Calu3 (cell line): ENCODE measurements around the gene SYNPO2L. TPM values are rescaled to one million over a fixed set of nuclear protein-coding genes. Genes with fewer than 3 reads are reported as not detected.

Source experiments
- BruUV-seq: library from RNA; stranded (reverse); fragments of 400-500 nt; replicated peaks from 2 replicates; lab custom pipeline; 2021; lab: Mats Ljungman, UMichigan
- CTCF ChIA-PET: fragments of 300-600 bp; sonication (Branson Sonifier 250); formaldehyde crosslinking; loops from one replicate; lab custom pipeline; 2022; ENCODE audit warnings: antibody characterized with exemption; lab: Charles Lee
- DNase-seq: peaks from one replicate; pipeline ENCODE4 v3.0.0; 2022
- H3K27ac Mint-ChIP-seq: one replicate; pipeline ENCODE4 v1.8.0; 2022; ENCODE audit warnings: mixed read lengths; ENCODE audit not compliant: unreplicated experiment
- H3K27me3 Mint-ChIP-seq: one replicate; pipeline ENCODE4 v1.8.0; 2022; ENCODE audit warnings: mixed read lengths; ENCODE audit not compliant: unreplicated experiment
- H3K36me3 Mint-ChIP-seq: one replicate; pipeline ENCODE4 v1.8.0; 2022; ENCODE audit warnings: mild to moderate bottlenecking, moderate library complexity, mixed read lengths; ENCODE audit not compliant: insufficient read depth, unreplicated experiment
- H3K4me1 Mint-ChIP-seq: one replicate; pipeline ENCODE4 v1.8.0; 2022; ENCODE audit warnings: mild to moderate bottlenecking, low read depth, mixed read lengths; ENCODE audit not compliant: unreplicated experiment
- H3K4me3 Mint-ChIP-seq: one replicate; pipeline ENCODE4 v1.8.0; 2022; ENCODE audit warnings: mild to moderate bottlenecking, low read depth, moderate library complexity, mixed read lengths; ENCODE audit not compliant: unreplicated experiment
- H3K9me3 Mint-ChIP-seq: one replicate; pipeline ENCODE4 v1.8.0; 2022; ENCODE audit warnings: low read depth, mixed read lengths; ENCODE audit not compliant: unreplicated experiment
- intact Hi-C: fragments of 100-400 bp; cut with micrococcal nuclease; formaldehyde crosslinking; loops from one replicate; pipeline ENCODE4 v1.10.0; 2022; ENCODE audit not compliant: unreplicated experiment
- total RNA-seq: library from RNA; stranded (reverse); gene quantifications from 2 replicates; pipeline ENCODE4 v1.2.3, GENCODE V29; 2022
- TF ChIP-seq, protein P1 (sequence below): fragments of 200-600 bp; IDR thresholded peaks from one replicate; pipeline ENCODE4 v1.8.0; 2022; ENCODE audit warnings: antibody characterized with exemption; ENCODE audit not compliant: unreplicated experiment

Gene SYNPO2L
- total RNA-seq, 1 experiment from 2014 or later = not detected

DNA sequence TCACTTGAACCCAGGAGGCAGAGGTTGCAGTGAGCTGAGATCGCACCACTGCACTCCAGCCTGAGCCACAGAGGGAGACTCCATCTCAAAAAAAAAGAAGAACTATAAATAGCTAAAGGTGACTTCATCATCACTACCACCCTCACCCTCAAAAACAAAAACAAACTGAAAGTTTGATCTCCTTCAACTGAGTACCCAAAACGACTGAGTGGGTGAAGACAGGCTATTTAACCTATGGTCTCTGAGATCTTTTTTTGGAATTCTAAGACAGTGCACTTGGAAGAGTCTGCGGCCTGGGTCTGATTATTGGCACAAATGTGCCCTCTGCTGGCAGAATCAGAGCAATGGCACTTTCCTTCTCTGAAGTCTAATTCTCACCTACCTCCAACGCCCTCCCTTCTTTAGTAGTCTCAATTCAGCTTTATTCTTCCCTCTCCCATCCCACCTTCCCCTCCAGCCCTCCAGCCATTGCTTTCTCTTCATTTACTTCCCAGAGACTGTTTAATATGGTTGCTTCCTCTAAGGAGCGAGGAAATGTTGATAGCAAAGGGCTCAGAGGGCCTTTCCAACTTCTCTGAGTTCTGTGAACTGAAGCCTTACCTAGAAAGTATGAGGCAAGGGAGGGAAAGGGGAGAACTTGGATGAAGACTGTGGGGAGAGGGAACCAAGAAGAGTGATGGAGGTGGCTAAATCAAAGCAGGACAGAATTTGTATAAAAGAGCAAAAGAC, 11.7 kb downstream of the SYNPO2L start:
- intact Hi-C loops = loop anchor here (1.0 to 2.0 kb wide), 2 partner anchors 115 to 379 kb away; no protein-coding TSS in a partner anchor
- H3K4me3 Mint-ChIP-seq = no peak overlapping the region
- BruUV-seq = no TSS peak
- H3K9me3 Mint-ChIP-seq = no peaks in the 10 kb centered on the region
- H3K27me3 Mint-ChIP-seq = peaks cover 58% of the 10 kb centered on the region
- no peaks in the 10 kb centered on the region for H3K36me3 Mint-ChIP-seq
- H3K27ac Mint-ChIP-seq = no peak overlapping the region
- TF ChIP-seq, protein P1, sequence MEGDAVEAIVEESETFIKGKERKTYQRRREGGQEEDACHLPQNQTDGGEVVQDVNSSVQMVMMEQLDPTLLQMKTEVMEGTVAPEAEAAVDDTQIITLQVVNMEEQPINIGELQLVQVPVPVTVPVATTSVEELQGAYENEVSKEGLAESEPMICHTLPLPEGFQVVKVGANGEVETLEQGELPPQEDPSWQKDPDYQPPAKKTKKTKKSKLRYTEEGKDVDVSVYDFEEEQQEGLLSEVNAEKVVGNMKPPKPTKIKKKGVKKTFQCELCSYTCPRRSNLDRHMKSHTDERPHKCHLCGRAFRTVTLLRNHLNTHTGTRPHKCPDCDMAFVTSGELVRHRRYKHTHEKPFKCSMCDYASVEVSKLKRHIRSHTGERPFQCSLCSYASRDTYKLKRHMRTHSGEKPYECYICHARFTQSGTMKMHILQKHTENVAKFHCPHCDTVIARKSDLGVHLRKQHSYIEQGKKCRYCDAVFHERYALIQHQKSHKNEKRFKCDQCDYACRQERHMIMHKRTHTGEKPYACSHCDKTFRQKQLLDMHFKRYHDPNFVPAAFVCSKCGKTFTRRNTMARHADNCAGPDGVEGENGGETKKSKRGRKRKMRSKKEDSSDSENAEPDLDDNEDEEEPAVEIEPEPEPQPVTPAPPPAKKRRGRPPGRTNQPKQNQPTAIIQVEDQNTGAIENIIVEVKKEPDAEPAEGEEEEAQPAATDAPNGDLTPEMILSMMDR = peak; percentile 90
- peak; percentile 64 for DNase-seq
- CTCF ChIA-PET = interaction anchor here (0.6 to 3.4 kb wide), 5 partner anchors 10 to 114 kb away, joined by 3 to 20 read pairs (median 4); no protein-coding TSS in a partner anchor
- H3K4me1 Mint-ChIP-seq = no peaks in the 10 kb centered on the region

DNA sequence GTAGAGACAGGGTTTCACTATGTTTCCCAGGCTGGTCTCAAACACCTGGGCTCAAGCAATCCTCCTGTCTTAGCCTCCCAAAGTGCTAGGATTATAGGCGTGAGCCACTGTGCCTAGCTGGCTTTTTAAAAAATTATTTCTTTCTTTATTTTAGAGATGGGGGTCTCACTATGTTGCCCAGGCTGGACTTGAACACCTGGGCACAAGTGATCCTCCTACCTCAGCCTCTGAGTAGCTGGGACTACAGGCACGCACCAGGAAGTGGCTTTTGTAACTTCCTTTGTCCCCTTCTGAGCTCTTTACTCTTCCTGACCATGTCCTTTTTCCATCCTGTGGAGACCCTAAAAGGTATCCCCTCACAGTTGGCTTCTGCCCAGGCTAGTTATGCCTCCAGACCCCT, 12.5 kb downstream of the SYNPO2L start:
- Mint-ChIP-seq H3K27me3 (peaks cover 53% of the 10 kb centered on the region), H3K4me1 (no peaks in the 10 kb centered on the region), H3K36me3 (no peaks in the 10 kb centered on the region), H3K4me3 (no peak overlapping the region), H3K9me3 (no peaks in the 10 kb centered on the region), H3K27ac (no peak overlapping the region)
- no TSS peak for BruUV-seq
- CTCF ChIA-PET = interaction anchor here (0.6 to 3.4 kb wide), 4 partner anchors 15 to 113 kb away, joined by 3 to 20 read pairs (median 4); no protein-coding TSS in a partner anchor
- no peak for DNase-seq
- TF ChIP-seq, protein P1 = no peak
- intact Hi-C loops = no loop called here

DNA sequence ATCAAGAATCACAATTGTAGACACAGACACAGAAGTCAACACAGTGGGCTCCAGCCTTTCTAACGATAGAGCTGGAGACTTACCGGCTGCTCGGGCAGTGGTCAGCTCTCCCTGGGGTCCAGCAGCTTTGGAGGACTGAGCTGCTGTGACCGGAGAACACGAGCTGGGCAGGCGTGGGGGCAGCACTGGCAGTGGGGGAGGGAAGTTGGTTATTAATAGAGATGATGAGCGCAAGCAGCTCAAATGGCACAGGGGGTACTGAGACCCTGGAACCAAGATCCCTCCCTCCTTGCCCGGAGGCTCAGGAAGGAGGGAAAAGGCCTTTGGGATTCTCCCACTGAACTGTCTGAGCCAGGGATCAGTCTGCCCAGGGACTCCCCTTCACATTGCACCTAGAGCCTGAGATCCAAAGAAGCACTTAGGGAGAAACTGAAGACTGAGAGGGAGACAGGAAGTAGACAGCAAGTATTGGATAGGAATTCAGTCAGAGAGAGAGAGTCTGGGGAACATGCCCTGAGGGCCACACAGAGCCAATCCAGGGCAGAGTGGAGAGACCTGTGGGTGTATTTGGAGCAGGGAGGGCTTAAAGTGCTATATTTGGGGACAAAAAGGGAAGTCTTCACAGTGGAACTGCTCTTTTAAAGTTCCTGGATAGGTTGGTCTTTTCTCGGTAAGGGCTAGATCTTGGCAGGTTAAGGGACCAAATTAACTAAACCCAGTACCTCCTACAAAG, 14.3 kb downstream of the SYNPO2L start, which contains the start of gene MYOZ1:
TSS of gene MYOZ1 (minus strand) at position 147 of the 733 bp plus-strand sequence. CDS start 1,457 bp downstream, outside the sequence.
- TF ChIP-seq, protein P1 = no peak
- CTCF ChIA-PET = interaction anchor here (0.7 kb wide), 1 partner anchor 15 kb away, joined by 4 read pairs; no protein-coding TSS in a partner anchor
- peaks cover 47% of the 10 kb centered on the region for H3K27me3 Mint-ChIP-seq
- H3K4me1 Mint-ChIP-seq = no peaks in the 10 kb centered on the region
- DNase-seq = no peak
- BruUV-seq = no TSS peak
- no peaks in the 10 kb centered on the region for H3K36me3 Mint-ChIP-seq
- H3K9me3 Mint-ChIP-seq = no peaks in the 10 kb centered on the region
- no peak within 1 kb of the TSS for H3K27ac Mint-ChIP-seq
- no peak within 1 kb of the TSS for H3K4me3 Mint-ChIP-seq
- intact Hi-C loops = no loop called here

DNA sequence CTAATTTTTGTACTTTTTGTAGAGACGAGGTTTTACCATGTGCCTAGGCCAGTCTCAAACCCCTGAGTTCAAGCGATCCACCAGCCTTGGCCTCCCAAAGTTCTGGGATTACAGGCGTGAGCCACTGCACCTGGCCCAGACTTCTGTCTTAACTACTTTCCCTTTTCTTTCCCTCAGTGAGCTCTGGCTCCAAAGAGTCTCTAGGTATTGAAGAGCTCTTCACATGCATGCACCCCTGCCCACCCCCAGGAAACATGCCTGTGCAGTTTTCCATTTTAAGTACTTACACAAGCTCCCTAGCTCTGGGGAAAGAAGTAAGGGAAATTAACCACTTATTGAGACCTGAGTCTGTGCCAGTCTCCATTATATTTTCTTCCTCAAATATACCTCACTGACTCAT, 16.5 kb downstream of the SYNPO2L start:
- TF ChIP-seq, protein P1 = no peak
- no TSS peak for BruUV-seq
- intact Hi-C loops = no loop called here
- Mint-ChIP-seq H3K4me3 (no peak overlapping the region), H3K9me3 (no peaks in the 10 kb centered on the region), H3K36me3 (no peaks in the 10 kb centered on the region), H3K27ac (no peak overlapping the region), H3K27me3 (peaks cover 31% of the 10 kb centered on the region), H3K4me1 (no peaks in the 10 kb centered on the region)
- DNase-seq = no peak
- CTCF ChIA-PET = no interaction called here
